HUES48 (cell line): ENCODE results near the gene PEX5L.

Source experiments
- H3K27ac ChIP-seq: one replicate; pipeline ENCODE4 v1.7.0; 2013; ENCODE audit warnings: low read depth, low read length, inconsistent platforms
- H3K27me3 ChIP-seq: 2 replicates; pipeline ENCODE4 v1.6.1; 2013; ENCODE audit warnings: mild to moderate bottlenecking, low read length; ENCODE audit not compliant: control insufficient read depth, insufficient read depth
- H3K36me3 ChIP-seq: 2 replicates; pipeline ENCODE4 v1.6.1; 2013; ENCODE audit warnings: low read length; ENCODE audit not compliant: control insufficient read depth, insufficient read depth
- H3K4me1 ChIP-seq: 2 replicates; pipeline ENCODE4 v1.6.1; 2013; ENCODE audit warnings: mild to moderate bottlenecking, low read length; ENCODE audit not compliant: control insufficient read depth, insufficient read depth
- H3K4me3 ChIP-seq: 2 replicates; pipeline ENCODE4 v1.5.1; 2013; ENCODE audit warnings: mild to moderate bottlenecking, low read depth, low read length
- H3K9ac ChIP-seq: 2 replicates; pipeline ENCODE4 v1.6.1; 2013; ENCODE audit warnings: mild to moderate bottlenecking, low read depth, low read length, moderate library complexity
- H3K9me3 ChIP-seq: 2 replicates; pipeline ENCODE4 v1.6.1; 2013; ENCODE audit warnings: low read length; ENCODE audit not compliant: control insufficient read depth, insufficient read depth

The PEX5L gene

GRCh38 chr3:179848711-179849110 is 188.0 kb downstream of the PEX5L start:
- Histone ChIP-seq H3K27me3 (no peaks in the 10 kb centered on the region), H3K9me3 (no peaks in the 10 kb centered on the region), H3K27ac (no peak overlapping the region), H3K9ac (no peak overlapping the region), H3K4me1 (no peaks in the 10 kb centered on the region), H3K4me3 (no peak overlapping the region), H3K36me3 (no peaks in the 10 kb centered on the region)

- no peaks in the 10 kb centered on the region for H3K36me3 ChIP-seq
- H3K27ac ChIP-seq = no peak overlapping the region
- no peaks in the 10 kb centered on the region for H3K27me3 ChIP-seq
- no peak overlapping the region for H3K9ac ChIP-seq
- no peak overlapping the region for H3K4me3 ChIP-seq
- H3K4me1 ChIP-seq = peaks cover 6% of the 10 kb centered on the region; the same call in 1 of the 2 replicates
- H3K9me3 ChIP-seq = no peaks in the 10 kb centered on the region
Measured at GRCh38 chr3:179842061-179842460, 194.7 kb downstream of the PEX5L start.

DNA sequence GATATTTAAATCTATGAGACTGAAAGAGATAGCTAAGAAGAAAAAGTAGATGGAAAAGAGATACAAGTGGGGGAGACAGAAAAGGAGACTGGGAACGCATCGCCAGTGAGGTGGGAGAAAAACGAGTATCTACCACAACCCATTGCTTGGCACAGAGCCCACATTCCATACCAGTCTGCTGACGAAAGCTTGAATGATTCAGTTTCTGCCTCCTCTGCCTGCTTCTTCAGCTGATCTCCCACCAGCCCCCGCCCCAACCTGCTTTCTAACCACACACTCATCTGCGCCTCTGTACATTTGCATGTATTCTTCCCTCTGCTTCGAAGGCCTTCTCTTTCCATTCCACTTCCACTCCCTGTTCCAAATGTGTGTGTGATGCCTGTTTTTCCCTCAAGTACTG is 195.8 kb downstream of the PEX5L start:
- H3K27me3 ChIP-seq = no peaks in the 10 kb centered on the region
- H3K4me3 ChIP-seq = no peak overlapping the region
- H3K27ac ChIP-seq = no peak overlapping the region
- peaks cover 10% of the 10 kb centered on the region; the same call in 1 of the 2 replicates for H3K4me1 ChIP-seq
- no peak overlapping the region for H3K9ac ChIP-seq
- H3K9me3 ChIP-seq = no peaks in the 10 kb centered on the region
- H3K36me3 ChIP-seq = no peaks in the 10 kb centered on the region

GRCh38 chr3:179837374-179837773 is 199.4 kb downstream of the PEX5L start:
- Histone ChIP-seq H3K9me3 (no peaks in the 10 kb centered on the region), H3K9ac (no peak overlapping the region), H3K27ac (no peak overlapping the region), H3K36me3 (no peaks in the 10 kb centered on the region), H3K27me3 (no peaks in the 10 kb centered on the region), H3K4me1 (peaks cover 10% of the 10 kb centered on the region; the same call in 1 of the 2 replicates), H3K4me3 (no peak overlapping the region)

DNA sequence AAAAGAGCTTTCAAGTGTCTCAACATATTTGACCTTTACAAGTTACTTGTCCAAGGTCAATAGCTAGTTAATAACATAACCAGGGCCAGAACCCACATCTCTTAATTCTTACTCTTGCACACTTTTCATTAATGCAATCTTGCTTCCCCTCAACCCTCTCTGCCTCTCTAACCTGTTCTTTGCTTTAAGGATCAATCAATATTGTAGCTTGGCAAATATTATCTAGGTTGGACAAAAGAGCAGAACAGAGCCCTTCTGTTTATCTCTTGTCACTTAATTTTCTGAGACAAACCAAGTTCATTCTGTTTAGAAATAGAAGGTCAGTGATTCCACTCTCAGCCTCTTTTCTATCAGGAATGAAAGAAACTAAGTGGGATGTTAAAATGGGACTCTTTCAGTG is 203.4 kb downstream of the PEX5L start:
- no peaks in the 10 kb centered on the region for H3K27me3 ChIP-seq
- no peak overlapping the region for H3K27ac ChIP-seq
- 0 out of 2 replicates have a peak, but pooled peaks cover 4% of the 10 kb centered on the region for H3K4me1 ChIP-seq
- H3K36me3 ChIP-seq = no peaks in the 10 kb centered on the region
- no peak overlapping the region for H3K4me3 ChIP-seq
- H3K9me3 ChIP-seq = no peaks in the 10 kb centered on the region
- H3K9ac ChIP-seq = no peak overlapping the region

- Histone ChIP-seq H3K4me3 (no peak overlapping the region), H3K9ac (no peak overlapping the region), H3K27me3 (no peaks in the 10 kb centered on the region), H3K9me3 (no peaks in the 10 kb centered on the region), H3K27ac (no peak overlapping the region), H3K4me1 (0 out of 2 replicates have a peak, but pooled peaks cover 4% of the 10 kb centered on the region), H3K36me3 (no peaks in the 10 kb centered on the region)
Measured at GRCh38 chr3:179832333-179832854, 204.3 kb downstream of the PEX5L start.

DNA sequence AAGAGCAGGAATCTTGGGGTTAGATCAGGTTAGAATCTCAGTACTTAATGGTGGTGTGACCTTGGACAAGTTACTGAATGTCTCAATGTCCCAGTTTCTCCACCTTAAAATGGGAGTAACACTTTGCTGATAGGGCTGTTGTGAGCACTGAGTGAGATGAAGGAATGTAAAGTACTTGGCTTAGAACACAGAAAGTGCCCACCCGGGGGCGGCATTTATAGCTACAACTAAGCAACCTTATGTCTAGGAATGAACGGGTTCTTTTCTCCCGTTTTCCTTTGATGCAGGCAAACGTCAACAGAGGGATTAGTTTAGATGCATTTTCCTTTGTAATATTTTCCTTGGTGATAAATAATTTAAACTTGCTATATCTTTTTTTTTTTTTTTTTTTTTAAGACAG is 207.3 kb downstream of the PEX5L start:
- Histone ChIP-seq H3K36me3 (no peaks in the 10 kb centered on the region), H3K27me3 (no peaks in the 10 kb centered on the region), H3K9me3 (no peaks in the 10 kb centered on the region), H3K27ac (no peak overlapping the region), H3K4me1 (peaks cover 17% of the 10 kb centered on the region), H3K9ac (no peak overlapping the region), H3K4me3 (no peak overlapping the region)

DNA sequence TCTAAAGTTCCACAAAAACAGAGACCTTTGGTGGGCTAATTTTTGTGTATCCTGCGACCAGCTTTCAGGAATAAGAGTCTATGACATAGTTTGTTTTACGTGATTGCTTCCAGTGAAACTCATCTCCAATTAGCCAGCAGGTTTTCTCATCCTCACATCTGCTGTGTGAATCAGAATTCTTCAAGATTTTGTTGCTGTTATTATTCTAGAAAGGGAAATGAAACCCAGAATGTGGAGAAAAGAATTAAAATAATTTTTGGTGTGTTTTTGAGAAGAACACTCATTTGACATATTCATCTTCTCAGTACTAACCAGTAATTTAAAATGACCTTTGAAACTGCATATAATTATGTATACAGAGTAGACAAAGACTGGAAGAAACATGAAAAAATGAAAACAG is 208.0 kb downstream of the PEX5L start:
- no peaks in the 10 kb centered on the region for H3K36me3 ChIP-seq
- H3K27me3 ChIP-seq = no peaks in the 10 kb centered on the region
- H3K4me3 ChIP-seq = no peak overlapping the region
- peaks cover 17% of the 10 kb centered on the region for H3K4me1 ChIP-seq
- H3K9ac ChIP-seq = no peak overlapping the region
- no peaks in the 10 kb centered on the region for H3K9me3 ChIP-seq
- H3K27ac ChIP-seq = no peak overlapping the region

DNA sequence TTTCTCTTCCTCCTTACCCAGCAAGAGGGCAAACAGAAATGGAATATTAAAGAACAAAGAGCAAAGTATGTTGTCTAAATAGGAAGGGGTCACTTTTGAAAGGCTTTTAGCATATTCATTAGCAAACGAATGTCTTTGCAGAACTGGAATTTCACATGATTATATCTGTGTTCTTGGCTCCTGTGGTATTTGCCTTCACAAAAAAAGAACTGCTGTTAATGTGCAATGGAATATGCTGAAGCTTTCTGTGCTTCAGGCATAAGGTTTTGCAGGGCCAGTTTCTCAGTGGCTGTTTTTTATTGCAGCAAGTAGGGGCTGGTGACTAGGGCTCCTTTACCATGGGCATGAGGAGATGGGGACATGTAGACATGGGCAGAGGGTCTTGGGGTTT is 210.5 kb downstream of the PEX5L start:
- no peaks in the 10 kb centered on the region for H3K9me3 ChIP-seq
- H3K4me1 ChIP-seq = peaks cover 17% of the 10 kb centered on the region

DNA sequence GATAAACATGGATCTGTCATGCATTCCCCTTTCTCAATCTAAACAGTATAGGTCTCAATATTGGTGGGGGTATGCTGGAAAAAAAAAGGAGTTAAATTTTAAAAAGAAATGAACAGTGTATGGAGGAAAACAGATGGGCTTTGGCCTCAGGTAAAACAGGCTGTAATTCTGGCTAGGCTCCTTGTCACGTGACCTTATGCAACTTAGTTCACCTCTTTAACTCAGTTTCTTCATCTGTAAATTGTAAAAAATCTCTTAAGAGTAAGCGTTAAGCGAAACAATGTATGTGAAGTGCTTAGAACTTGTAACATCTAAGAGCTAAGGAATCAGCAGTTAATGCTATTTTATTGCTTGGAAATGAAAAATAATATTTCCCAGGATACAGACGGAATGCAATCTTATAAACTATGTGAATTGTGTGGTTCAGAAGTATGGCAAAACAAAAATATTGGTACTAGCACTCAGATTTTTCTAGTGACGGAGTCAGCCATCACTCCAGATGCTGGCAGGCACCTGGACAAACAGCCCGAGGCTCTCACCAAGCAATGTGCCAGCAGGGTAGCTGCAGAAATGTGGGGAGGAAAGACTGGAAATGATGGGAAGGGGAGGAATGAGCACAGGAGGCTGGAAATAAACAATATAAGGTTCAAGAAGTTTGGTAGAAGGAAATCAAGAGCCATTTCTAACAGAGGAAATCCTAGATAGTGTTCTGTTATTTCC is 211.1 kb downstream of the PEX5L start:
- Histone ChIP-seq H3K9me3 (no peaks in the 10 kb centered on the region), H3K36me3 (no peaks in the 10 kb centered on the region), H3K4me3 (no peak overlapping the region), H3K27me3 (no peaks in the 10 kb centered on the region), H3K4me1 (peaks cover 17% of the 10 kb centered on the region), H3K9ac (no peak overlapping the region), H3K27ac (no peak overlapping the region)

More for the DNA sequence above, 210.5 kb downstream of the PEX5L start:
- Histone ChIP-seq H3K27me3 (no peaks in the 10 kb centered on the region), H3K27ac (no peak overlapping the region), H3K36me3 (no peaks in the 10 kb centered on the region), H3K9ac (no peak overlapping the region), H3K4me3 (no peak overlapping the region)

- H3K9me3 ChIP-seq = no peaks in the 10 kb centered on the region
- no peaks in the 10 kb centered on the region for H3K27me3 ChIP-seq
- H3K9ac ChIP-seq = no peak overlapping the region
- peaks cover 17% of the 10 kb centered on the region for H3K4me1 ChIP-seq
- no peak overlapping the region for H3K27ac ChIP-seq
- H3K36me3 ChIP-seq = no peaks in the 10 kb centered on the region
- no peak overlapping the region for H3K4me3 ChIP-seq
Measured at GRCh38 chr3:179822296-179822695, 214.4 kb downstream of the PEX5L start.
